CD4-positive, alpha-beta T cell treated with Interleukin-17A for 1 hour (primary cell): Measurements from ENCODE around the gene CRYBB1.
A peak's percentile ranks its signal among the peaks of the same experiment; 100 is the strongest.

Source experiments
- DNase-seq: peaks from one replicate; pipeline ENCODE4 v3.0.0-alpha.2; 2020

The CRYBB1 gene

GRCh38 chr22:26602127-26602526 lies 15.7 kb downstream of the CRYBB1 start:
- DNase-seq, result no peak

DNA sequence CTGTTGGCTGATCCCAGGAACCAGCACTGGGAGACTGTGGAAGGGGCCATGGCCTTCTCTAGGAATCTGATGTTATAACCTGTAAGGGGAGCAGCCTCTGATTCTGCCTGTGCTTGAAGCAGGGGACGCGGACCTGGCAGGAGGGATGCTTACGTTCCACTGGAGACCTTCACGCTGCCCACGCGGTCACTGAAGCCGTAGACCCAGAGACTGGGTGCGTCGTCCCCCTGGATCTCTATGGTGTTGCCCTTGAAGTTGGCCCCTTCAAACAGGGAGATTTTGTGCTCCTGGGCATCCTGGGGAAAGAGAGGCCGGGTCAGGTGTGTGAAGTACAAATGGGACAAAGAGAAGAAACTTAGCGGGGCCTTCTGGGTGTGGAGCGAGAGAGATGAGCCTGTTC lies 16.1 kb downstream of the CRYBB1 start:
- no peak for DNase-seq

DNA sequence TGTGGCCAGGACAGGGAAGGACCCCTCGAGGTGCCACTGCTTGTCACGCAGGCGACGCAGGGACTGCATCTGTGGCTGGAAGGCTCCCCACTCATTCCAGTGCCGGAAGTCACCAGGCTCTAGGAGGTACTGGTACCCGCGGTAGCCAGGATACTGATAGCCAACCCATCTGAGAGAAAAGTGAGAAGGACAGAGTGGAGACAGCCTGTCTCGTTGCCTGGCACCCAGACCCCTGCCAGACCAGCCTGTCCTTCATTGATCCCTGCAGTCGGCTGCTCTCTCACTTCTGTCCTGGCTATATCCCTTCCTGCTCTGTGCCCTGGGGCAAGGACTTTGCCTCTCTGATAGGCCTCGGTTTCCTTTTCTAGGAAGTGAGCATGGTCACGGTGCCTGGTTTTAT lies 18.3 kb downstream of the CRYBB1 start:
- DNase-seq, result no peak

GRCh38 chr22:26597480-26597879 lies 20.3 kb downstream of the CRYBB1 start:
- DNase-seq, result no peak

GRCh38 chr22:26597026-26597425 lies 20.8 kb downstream of the CRYBB1 start:
- DNase-seq, result peak; percentile 52

- no peak for DNase-seq
Measured at GRCh38 chr22:26593763-26594162, 24.1 kb downstream of the CRYBB1 start.

DNA sequence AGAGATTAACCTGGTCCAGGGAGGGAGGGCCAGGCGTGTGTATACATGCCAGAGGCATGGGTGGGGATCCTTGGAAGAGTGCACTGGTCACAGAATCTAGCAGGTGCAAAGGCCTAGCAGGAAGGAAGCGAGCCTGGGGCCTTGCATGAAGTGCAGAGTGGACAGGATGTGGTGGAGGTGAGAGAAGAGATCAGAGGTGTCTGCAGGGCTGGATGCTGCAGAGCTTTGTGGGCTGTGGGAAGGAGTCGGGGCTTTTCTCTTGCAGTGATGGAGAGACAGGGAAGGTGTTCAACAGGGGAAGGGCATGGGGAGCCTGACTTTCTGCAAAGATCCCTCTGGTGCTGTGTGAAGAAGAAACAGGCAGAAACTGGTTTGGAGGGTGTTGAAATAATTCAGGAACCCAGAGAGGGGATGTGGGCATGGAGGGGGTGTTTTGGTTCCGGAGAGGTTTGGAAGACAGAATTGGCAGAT lies 25.4 kb downstream of the CRYBB1 start:
- peak; percentile 69 for DNase-seq

- DNase-seq, result peak; percentile 79
Measured at GRCh38 chr22:26589845-26590736, 27.7 kb downstream of the CRYBB1 start, which contains the start of gene TPST2. Gene TPST2 (minus strand): TSS chr22:26590132. CDS start chr22:26541630, 48,502 bp downstream.

DNA sequence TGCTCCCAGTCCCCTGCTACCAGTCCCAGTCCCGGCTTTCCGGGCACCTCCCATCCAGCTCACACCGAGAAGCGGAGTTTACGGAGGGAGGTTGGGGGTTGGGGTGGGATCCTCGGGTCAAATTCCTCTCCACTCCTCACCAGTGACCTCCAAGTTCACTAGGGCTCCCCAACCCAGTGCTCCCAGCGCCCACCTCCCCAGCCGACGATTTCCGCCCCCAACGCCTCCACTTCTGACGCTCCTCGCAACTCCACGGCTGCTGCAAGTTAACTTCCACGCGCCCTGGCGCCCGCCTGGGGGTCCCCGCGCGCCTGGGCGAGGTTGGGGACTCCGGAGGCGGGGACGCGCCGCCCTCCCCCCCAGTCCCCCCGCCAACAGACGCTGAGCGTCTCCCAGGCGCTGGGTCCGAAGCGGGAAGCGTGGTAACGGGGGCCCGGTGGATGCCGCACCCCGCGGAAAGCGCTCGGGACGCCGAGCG lies 28.4 kb downstream of the CRYBB1 start:
- DNase-seq, result peak; percentile 22

DNA sequence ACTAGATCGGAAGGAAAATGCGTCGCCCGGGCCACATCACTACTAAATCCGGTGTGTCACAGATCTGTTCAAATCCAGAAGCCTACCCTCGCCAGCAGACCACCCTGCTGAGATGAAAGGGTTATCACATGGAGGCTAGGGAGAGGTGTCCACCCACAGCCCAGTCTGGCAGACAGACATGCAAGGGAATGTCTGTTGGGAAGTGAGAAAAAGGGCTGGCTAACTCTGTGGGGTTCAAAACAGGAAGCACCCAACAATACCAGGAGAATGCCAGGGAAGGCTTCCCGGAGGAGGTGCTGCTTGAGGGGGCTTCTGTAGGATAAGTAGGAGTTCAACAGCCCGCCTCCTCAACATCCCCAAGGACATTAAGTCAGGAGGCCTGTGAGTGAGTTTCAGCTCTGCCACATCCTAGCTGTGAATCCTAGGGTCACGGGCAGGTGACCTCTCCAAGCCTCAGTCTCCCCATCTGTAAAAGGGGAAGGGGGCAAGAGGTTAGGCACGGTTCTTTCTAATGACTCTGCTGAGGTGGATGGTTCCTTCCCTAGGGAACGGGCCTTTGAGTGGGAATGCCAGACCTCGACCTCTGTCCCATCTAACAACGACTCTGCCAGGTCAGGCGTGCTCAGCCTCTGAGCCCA lies 29.0 kb downstream of the CRYBB1 start:
- DNase-seq, result no peak

- no peak for DNase-seq
Measured at GRCh38 chr22:26587991-26588613, 29.7 kb downstream of the CRYBB1 start.

DNA sequence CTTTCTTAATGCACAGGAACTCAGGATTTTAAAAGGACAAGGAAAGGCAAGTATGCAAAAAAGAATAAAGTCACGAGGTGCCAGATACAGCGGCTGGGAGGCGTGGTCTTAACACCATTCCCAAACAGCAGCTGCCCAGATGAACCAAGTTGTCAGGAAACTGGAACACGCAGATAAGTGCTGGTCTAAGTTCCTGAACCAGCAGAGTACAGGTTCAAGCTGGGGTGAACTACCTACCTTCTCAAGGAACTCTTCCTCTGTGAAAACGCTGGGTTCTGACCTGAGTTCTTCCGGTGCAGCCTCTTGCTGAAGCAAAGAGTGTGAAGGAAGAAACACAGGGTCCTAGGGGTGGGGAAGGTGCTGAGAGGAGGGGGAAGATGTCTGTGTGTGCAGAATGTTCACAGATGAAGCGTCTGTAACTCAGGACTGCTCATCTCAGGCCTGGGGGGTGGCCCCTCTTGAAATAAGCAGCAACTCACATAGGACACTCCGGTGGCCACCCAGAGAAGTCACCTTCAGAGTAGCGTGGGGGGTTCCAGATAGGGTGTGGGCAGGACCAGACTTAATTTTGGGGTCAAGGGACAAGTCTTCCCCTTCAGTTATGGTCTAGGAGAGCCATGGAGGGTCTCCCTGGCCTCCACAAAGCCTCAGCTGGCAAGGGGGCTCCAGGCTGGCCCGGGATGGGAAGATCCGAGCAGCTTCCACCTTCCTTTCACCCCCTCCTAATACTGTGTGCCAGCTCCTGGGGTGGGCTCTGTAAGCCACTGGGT lies 31.1 kb downstream of the CRYBB1 start:
- peak; percentile 35 for DNase-seq

DNA sequence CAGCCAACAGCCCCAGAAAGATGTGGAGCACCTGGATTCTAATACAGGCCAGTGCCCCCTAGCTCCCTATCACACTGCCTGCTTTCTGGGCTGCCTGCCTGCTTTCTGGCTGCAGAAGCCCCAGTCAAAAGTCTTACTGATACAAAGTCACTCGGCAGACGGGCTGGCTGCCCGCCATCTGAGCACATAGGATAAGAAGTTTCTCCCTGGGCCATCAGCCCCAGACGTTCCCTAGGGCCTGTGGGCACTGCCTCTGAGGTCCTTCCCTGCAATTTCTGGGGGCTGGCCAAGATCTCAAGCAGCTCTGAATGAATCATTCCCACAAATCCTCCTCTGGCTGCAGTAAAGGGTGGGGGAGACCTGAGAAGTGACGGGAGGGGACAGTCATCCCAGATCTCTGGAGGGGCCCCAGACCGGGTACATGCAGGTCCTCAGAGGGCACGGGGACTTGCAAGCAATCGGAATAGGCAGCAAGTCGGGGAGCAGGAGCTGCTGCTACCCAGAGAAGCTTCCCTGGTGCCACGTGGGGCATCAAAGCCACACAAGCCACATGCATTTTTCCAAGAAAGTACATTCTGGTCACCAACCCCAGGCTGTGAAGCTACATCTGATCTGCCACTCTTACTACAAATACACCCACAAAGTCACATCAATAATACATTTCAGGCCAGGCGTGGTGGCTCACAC lies 32.6 kb downstream of the CRYBB1 start:
- no peak for DNase-seq

- DNase-seq, result no peak
Measured at GRCh38 chr22:26584010-26584409, 33.8 kb downstream of the CRYBB1 start.

DNA sequence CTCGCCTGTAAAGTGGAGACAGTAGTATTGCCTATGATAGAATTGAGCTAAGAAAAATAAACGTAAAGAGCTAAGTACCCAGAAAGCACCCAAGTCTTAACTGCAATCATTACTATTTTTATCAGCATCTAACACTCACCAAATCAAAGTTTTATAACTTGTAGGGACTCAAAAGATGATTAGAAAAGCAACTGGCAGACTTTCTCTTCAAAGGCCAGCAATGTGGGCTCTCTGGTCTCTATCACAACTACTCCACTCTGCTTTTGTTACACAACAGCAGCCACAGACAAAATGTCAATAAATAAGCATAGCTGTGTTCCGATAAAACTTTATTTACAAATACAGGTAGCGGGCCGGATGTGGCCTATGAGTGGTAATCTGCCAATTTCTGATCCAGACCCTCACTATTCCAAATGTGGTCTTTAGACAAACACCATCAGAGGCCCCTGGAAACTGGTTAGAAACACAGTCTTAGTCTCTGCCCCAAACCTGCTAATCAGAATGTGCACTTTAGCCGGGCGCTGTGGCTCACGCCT lies 36.1 kb downstream of the CRYBB1 start:
- no peak for DNase-seq

DNA sequence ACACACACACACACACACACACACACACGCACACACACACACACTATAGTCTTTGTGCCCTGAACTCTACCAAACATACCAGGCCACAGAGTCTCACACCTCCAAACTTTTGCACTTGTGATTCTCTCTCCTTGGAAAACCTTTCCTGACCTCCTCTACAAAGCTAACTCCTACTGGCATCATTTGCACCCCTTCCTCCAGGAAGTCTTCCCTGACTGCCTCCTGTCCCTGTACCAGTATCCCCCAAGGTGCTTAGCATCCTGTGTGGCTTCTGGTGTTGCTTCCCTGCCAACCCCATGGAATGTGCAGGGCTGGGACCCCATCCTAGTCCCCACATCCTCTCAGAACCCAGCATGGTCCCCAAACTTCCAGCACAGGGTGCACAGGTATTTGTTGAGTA lies 36.8 kb downstream of the CRYBB1 start:
- no peak for DNase-seq

DNA sequence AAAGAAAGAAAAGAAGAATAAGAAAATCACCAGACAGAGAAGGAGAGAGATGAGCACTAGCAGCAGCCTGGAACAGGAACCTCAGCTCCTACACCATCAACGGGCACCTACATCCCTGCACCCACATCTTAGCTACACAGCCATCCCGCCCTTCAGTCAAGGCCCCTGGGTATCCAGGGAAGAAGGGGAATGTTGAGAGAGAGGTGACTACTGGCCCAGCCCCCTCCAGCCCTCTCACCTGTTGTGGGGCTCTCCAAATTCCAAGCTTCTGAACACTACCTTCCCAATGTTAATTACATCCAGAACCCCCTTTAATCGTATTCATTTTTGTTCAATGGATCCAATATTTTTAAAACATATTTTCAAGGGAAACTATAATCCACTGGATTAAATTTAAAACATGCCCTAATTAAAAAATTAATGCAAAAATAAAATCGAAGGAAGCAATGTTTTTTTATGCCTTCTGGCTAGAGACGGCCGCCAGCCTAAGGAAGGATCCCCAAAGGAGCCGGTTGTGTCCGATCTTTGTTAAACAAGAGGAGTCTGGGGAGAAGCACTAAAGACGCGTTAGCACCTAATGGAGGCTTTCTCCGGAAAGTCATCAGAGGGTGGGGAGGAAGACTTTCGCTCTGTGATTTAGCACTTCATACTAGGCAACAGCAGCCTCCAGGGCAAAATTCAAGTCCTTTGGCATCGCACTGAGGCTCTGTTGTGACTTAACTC lies 37.4 kb downstream of the CRYBB1 start:
- DNase-seq, result no peak

GRCh38 chr22:26579331-26579886 lies 38.4 kb downstream of the CRYBB1 start:
- DNase-seq, result peak; percentile 60

DNA sequence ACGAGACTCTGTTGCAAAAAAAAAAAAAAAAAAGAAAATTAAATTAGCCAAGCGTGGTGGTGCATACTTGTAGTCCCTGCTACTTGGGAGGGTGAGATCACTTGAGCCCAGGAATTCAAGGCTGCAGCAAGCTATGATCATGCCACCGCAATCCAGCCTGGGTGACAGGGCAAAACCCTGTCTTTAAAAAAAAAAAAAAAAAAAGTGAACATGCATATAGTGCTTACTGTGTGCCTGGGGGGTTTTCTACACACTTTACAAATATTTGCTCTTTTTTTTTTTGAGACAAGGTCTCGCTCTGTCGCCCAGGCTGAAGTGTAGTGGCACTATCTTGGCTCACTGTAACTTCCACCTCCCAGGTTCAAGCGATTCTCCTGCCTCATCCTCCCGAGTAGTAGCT lies 40.7 kb downstream of the CRYBB1 start:
- DNase-seq, result no peak

GRCh38 chr22:26576026-26576680 lies 41.7 kb downstream of the CRYBB1 start:
- DNase-seq, result no peak
